Left forelimb (tissue), 1 donor: ENCODE measurements around the gene NAA38.
A peak's percentile ranks its signal among the peaks of the same experiment; 100 is the strongest.

Experiments used
- DNase-seq: peaks from one replicate; pipeline ENCODE4 v3.0.0-alpha.2; 2018; ENCODE audit warnings: low spot score

NAA38 gene, protein sequence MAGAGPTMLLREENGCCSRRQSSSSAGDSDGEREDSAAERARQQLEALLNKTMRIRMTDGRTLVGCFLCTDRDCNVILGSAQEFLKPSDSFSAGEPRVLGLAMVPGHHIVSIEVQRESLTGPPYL

DNA sequence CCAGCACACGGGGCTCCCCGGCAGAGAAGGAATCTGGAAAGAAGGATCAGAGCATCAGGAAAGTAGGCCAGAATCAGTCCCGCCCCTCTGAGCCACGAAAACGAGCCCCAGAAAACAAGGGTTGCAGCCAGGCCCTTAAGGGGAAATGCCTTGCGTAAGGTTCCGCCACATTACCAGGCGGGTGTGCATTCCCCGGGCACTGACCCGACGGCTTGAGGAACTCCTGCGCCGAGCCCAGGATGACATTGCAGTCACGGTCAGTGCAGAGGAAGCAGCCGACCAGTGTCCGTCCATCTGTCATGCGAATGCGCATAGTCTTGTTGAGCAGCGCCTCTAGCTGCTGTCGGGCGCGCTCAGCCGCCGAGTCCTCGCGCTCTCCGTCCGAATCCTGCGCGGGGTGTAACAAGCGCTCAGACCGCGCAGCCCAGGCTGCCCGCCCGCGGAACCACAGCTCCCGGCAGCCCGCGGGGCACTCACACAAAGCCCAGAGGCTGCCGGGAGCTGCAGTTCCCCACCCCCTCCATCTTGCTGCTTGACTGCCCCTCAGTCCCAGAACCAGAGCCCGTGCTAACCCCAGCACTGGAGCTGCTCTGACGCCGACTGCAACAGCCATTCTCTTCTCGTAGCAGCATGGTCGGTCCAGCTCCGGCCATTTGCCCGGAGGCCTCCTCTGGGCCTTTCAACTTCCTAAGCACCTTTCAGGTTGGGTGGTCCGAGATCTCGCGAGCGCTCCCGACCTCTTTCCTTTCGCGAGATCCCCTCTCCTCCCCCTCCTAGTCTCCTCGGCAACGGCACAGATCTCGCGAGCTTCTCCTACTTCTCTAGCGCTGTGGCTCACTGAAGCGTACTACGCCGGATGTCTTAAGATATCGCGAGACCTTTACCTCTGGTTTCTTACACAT is at the start of gene NAA38:
NAA38 (minus strand) TSS at position 749 of the 902 bp plus-strand sequence; CDS start at position 653, 96 bp downstream.
- peak; percentile 98 for DNase-seq

DNA sequence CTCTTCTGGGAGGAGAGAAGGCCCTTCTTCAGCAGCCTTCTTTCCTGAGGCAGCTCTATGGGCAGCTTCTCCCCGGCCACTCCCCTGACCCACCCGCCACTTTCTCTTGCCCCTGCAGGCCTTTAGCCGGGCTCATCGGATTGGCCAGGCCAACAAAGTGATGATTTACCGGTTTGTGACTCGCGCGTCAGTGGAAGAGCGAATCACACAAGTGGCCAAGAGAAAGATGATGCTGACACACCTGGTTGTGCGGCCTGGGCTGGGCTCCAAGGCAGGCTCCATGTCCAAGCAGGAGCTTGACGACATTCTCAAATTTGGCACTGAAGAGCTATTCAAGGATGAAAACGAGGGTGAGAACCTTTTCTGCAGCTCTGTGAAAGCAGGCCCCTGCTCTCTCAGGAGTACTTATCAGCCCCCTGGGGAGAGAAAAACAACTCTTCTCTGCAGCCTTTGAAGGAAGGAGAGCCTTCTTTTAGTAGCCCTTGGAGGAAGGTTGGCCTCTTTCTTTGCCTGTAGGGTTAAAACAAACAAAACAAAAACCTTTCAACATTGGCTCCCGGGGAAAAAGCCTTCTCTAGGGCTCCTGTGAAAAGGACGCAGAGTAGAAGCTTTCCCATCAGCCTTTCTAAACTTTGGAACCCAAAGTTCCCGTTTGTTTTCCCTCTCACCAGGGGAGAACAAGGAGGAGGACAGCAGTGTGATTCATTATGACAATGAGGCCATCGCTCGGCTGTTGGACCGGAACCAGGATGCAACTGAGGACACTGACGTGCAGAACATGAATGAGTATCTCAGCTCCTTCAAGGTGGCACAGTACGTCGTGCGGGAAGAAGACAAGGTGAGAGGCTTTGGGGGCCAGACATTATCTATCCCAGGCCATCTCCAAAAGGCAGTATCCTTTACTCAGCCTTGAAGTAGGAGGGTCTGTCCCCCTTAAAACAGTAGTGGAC is 46.1 kb upstream of the NAA38 start:
- no peak for DNase-seq

DNA sequence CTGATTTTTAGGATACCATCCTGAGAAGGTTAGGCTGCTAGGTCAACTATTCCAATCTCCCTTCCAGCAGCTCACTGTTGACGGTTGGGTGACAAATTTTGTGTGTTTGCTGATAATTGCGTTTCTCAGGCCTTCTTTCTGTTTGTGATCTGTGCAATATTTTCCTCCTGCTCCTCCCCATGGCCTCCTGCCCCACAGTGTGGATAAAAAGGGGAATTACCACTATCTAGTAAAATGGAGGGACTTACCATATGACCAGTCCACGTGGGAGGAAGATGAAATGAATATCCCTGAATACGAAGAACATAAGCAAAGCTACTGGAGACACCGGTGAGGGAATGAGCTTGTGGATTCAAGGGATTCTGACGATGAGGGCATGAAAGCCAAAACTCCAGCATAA is 40.4 kb upstream of the NAA38 start:
- DNase-seq, result no peak

DNA sequence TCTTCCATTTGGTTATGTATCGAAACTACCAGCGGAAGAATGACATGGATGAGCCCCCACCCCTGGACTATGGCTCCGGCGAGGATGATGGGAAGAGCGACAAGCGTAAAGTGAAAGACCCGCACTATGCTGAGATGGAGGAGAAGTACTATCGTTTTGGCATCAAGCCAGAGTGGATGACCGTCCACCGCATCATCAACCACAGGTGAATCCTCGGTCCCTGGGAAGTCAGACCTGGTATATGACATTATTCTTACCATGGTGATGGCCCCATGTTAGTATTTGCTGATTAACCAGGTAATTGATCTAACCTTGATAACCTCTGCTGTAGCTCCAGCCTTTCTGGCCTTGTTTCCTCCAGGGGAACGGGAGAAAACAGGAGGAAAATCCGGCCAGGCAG is 39.7 kb upstream of the NAA38 start:
- no peak for DNase-seq

DNA sequence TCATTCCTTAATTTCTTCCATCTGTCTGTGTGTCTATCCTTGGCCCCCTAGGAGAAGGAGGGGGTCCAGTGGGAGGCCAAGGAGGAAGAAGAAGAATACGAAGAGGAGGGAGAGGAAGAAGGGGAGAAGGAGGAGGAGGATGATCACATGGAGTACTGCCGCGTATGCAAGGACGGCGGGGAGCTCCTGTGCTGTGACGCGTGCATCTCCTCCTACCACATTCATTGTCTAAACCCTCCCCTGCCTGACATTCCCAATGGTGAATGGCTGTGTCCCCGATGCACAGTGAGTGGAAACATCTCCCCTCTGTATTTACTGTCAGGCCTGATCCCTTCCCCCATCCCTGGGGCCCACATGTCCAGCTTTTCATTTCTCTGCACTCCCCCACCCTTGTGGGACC is 37.5 kb upstream of the NAA38 start:
- no peak for DNase-seq

DNA sequence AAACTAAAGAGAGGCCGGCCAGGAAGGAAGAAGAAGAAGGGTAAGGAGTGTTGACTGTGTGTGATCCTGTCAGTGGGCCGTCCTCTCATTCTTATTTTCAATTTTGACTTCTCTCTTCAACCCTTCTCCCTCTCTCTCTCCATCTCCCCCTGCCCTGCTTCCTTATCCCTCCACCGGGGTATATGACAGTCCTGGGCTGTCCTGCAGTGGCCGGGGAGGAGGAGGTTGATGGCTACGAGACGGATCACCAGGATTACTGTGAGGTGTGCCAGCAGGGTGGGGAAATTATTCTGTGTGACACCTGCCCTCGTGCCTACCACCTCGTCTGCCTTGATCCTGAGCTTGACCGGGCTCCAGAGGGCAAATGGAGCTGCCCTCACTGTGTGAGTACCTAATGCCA is 36.9 kb upstream of the NAA38 start:
- DNase-seq, result no peak

DNA sequence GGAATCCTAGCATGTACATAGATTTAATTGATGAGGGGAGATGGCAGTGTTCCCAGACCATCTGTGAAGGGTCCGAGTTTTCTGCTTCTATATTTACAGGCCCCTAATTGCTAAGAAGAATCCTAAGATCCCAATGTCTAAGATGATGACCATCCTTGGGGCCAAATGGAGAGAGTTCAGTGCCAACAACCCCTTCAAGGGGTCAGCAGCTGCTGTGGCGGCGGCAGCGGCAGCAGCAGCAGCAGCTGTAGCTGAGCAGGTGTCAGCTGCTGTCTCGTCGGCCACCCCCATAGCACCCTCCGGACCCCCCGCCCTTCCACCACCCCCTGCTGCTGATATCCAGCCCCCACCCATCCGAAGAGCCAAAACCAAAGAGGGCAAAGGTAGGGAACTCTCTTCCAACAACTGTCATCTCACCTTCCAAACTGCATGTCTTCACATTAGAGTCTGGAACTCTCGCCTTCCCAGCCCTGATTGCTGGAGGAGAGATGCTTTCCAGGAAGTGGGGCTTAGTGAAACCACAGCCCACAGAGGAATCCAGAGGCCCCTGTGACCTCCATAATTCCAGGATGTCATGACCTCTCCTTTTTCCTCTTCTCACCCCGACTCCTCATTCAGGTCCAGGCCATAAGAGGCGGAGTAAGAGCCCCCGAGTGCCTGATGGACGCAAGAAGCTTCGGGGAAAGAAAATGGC is 36.0 kb upstream of the NAA38 start:
- DNase-seq, result no peak

DNA sequence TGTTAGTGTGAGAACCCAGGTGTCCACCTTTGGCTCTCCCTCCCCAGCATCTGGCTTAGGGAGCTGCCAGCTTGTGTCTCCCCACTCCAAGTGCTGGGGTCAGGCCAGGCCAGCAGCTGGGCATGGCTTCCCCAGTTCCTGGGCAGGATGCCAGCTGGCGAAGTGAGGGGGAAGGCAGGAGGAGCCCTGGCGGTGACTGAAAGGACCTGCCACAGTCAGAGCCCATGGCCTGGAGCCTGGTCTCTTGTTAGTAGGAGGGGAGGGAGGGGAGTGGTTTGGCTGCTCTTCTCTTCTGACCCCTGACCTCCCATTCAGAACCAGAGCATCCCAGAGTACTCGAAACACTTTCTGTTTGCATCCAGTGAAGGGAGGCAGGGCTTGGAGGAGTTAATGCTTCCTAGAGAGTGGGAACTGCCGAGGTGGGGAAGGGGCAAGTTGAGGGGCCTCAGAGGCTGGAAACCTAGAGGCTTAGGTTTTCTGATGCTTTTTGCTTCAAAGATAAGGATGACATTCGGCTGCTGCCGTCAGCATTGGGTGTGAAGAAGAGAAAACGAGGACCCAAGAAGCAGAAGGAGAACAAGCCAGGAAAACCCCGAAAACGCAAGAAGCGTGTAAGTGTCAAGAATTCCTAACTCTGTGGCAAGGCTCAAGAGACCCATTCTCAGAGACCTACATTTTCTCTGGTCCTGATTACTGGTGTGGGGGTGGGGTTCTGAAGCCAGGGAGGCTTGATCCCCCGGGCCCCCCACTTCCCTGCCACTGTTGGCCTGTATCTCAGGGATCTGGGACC is 32.0 kb upstream of the NAA38 start:
- peak; percentile 92 for DNase-seq

DNA sequence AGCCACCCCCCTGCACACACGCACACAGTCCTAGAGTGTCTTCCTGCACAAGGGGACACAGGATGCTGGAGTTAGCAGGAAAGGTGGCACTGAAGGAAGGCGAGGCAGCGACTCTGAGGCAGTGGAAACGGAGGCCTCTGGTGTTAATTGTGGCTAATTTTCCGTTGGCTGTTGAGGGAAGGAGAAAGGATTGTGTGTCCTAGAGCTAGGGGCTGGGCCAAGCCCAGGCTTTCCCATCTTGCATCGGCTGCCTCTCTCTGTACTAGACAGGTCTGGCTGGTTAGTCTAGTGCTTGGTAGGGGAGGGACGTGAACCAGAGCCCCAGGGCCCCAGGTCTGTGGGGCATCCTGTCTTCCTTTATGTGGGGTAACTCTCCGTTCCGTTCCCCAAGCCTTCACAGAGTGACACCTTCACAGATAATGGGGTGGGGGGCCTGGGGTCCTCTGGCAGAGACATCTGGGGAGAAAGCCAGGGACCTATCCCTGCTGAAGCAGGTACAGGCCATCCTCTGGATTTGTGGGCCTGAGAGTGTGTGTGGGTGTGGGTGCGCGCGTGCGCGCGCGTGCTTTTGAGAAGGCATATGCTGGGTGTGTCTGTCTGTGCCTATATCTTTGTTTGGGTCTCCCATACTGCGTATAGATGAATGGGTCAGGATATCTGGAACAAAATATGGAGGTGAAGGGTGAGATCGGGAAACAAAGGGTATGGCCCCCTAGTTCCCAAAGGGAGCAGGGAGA is 31.0 kb upstream of the NAA38 start, which contains the start of gene CHD3:
CHD3 (plus strand) TSS at position 606 of the 737 bp plus-strand sequence. CDS start 212 bp downstream, outside the sequence.
- no peak for DNase-seq

DNA sequence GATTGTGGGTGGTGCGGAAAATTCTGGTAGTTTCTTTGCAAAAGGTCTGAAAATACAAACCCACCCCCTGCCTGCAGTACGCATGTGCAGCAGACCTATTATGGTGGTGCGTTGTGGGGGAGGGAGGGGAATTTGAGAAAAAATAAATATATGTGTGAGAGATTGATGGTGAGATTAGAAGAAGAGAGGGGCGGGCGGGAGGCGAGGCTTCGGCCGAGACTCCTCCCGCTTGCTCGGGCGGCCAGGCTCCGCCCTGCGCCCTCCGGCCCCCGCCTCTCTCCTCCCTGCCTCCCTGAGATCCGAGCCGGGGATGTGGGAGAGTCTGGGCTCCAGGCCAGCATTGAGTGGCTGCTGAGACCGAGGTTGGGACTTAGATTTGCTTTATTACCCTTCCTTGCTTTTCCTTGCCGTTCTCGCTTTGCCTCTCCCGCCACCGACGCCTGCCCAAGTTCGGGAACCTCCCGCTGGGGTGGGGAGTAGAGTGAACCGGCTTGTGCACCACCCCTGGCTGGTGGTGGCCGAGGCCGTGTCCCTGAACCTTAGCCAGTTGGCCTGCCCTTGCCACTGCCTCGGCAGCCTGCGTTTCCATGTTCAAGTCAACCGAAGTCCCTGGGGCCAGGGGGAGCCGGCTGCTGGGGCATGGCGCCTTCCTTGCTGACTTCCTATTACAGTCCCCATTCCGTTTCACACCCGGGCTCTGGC is 30.3 kb upstream of the NAA38 start:
- DNase-seq, result peak; percentile 95

DNA sequence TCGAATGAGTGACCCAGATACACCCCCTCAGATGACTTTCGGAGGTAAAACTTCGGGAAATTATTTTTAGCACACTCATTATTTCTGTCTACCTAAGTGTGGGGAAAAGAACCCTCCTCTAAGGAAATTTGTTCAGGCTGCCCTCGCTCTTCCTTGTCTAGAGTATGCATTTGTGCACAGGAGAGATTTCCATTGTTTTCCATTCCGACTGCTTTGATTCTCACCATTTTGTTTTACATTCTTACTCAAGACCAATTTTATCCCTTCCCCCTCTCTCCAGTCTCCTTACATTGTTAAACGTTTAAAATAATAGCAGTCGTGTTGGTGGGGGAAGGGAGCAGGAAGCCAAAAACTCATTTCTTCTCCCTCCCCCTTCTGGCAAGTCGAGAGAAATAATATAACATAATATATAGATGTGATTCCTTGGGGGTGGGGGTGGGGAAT is 29.7 kb upstream of the NAA38 start:
- DNase-seq, result no peak

DNA sequence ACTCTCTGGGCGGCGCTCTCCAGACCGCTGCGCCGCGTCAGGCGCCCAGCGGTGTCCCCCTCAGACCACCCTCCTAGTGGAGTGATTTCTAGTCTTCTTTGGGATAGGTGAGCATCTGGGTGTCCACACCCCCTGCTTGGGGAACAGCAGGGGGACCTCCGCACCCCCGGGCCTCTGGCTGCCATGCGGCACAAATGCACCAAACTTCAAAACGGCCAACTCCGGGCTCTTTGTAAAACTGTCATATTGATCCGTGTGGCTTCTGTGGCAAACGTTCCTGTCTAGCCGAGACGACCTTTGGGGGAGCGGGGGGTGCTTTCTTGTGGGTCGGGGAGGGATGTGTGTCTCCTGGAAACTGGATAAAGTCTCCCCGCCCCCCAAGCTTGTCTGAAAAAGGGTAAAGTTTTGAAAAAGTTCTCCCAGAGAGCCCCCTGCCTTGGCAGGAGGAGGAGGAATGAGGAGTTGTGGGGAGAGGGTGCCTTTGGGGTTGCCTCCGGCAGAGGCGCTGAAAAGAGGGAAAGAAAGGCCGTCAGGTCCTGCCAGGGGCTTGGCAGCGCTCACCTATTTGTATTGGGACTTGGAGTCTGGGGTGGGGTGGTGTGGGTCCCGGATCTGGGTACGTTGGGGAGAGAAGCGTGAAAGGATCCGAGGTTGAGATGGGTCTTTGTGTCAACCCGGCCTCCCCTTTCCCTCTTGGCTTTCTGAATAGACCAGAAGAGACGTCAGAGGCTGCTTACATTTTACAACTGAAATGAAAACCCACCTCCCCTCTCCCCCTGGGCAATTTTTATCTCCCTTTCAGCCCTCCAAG is 29.1 kb upstream of the NAA38 start:
- no peak for DNase-seq

DNA sequence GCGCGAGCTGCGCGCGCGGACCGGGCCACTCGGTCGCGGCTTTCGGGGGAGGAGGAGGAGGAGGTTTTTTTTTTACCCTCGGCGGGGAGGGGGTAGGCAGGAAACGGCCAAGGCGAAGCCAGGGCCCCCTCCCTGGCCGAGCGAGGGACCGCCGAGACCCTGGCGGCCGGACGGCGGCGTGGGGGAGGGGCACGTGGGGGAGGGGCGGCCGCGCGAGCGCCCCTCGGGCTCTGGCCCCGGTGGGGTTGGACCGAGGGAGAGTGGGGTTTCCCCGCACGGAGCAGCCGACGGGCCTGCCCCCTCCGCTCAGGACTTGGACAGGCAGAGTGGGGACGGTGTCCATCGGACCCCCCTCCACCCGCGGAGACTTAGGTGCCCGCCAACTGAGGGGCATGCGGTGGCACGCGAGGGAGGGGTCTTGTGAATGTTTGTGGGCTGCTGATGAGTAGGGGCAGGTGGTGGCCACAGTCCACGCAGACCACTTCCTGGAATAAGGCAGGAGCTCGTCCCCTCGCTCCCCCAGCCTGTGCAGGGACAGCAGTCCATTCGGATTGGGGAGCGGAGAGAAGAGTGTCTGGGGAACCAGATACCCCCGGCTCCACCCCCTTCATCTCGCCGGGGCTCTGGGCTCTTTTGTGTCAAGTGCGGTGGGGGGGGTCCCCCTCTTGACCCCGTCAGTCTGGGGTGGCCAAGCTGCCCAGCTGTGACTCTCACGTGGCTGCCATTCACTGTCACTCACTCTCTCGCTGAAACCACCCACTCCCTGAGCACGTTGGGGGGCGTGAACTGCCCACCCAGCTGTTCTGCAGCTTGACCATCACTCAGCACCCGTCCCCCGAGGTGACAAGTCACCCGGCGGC is 28.2 kb upstream of the NAA38 start:
- peak; percentile 78 for DNase-seq

DNA sequence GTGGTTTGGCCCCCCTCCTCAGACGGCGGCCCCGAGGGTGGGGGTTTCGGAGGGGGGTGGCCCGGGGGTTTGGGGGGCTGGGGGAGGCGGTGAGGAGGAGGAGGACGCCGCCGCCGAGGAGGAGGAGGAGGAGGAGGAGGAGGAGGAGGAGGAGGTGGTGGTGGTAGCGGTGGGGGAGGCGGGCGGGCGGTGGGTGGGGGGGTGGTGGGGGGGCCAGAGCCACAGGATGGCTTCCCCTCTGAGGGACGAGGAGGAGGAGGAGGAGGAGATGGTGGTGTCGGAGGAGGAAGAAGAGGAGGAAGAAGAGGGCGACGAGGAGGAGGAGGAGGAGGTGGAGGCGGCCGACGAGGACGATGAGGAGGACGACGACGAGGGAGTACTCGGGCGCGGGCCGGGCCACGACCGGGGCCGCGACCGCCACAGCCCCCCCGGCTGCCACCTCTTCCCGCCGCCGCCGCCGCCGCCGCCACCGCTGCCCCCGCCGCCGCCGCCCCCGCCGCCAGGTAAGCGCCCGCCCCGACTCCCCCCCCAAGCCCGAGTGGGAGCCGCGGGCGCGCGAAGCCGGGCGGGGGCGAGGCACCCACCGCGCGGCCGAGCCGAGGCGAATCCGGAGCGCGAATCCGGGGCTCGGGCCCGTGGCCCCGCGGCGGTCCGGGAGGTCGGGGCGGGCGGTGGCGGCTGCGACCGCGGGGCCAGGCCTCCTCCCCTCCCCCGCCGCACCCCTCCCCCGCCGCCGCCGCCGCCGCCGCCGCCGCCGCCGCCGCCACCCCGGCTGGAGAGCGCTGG is 27.4 kb upstream of the NAA38 start:
- no peak for DNase-seq

DNA sequence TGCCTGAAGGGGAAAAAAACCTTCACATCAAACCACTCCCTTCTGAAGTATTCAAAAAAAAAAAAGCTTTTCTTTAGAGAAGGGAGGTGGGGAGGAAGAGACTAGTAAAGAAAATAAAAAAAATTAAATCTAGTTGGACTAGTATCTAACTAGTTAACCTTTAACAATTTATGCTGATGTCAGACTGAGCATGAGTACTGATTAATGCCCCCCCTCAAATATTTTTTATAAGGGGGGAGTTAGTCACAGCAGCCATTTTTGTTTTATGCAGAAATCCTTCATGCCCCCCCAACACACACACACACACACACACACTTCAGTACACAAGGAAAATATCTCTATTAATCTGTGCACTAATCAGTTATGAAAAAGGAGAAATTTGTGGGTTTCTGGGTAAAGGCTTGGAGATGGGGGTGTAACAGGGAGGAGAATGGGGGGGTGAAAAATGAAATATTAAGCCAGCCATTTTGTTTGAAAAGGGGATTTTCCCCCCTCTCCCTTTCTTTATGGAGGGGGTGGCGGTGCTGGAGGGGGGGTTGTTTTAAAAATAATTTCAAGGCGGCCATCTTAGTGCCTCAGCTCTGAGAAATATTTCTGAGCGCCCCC is 26.5 kb upstream of the NAA38 start:
- DNase-seq, result no peak

DNA sequence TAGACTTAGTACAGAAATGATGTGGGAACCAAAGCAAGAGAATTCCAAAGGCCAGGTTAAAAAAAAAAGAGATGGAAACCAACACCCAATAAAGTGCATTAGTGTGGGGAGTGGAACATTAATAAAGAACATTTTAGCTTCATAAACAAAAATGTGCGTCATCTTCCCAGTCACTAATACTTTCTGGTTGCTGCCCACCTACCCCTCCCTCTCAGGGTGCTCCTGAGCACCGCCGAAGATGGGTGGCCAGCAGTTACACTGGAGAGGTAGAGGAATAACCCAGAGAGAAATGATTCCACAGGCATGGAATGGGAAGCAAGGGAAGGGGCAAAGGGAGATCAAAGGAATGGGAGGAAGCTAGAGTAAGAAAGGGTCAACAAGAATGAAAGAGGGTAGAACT is 25.3 kb upstream of the NAA38 start:
- DNase-seq, result no peak
